HT1080 (cell line): Measurements from ENCODE around the gene PGAP2. TPM values are rescaled to one million over a fixed set of nuclear protein-coding genes. Genes with fewer than 3 reads are reported as not detected.
"Not testable (repeated sequence)": the region's sequence is repeated elsewhere in the genome, so short reads cannot be mapped to it uniquely, and the experiment has no call there.

Experiments used
- DNase-seq: peaks from one replicate; pipeline ENCODE4 v3.0.0-alpha.2; 2015; ENCODE audit warnings: low read depth
- polyA plus RNA-seq, 2 experiments: library from polyadenylated mRNA; depleted of rRNA; stranded (reverse); fragments of >200 nt; gene quantifications; 2 replicates each; pipeline ENCODE4 v1.2.3, GENCODE V29; 2015
- total RNA-seq: library from RNA; depleted of rRNA; stranded (reverse); fragments of >200 nt; shearing (Covaris generic); gene quantifications from 2 replicates; pipeline ENCODE4 v1.2.3, GENCODE V29; 2014; rRNA removed

Gene PGAP2
- total RNA-seq, result 11.0 and 12.0 TPM in 2 replicates
- 17.8 and 20.5 TPM in 2 replicates for polyA plus RNA-seq (2015; cell fraction: cytosol; rRNA removed)
- polyA plus RNA-seq (2015; cell fraction: nucleus; rRNA removed), result 27.4 and 28.8 TPM in 2 replicates

DNA sequence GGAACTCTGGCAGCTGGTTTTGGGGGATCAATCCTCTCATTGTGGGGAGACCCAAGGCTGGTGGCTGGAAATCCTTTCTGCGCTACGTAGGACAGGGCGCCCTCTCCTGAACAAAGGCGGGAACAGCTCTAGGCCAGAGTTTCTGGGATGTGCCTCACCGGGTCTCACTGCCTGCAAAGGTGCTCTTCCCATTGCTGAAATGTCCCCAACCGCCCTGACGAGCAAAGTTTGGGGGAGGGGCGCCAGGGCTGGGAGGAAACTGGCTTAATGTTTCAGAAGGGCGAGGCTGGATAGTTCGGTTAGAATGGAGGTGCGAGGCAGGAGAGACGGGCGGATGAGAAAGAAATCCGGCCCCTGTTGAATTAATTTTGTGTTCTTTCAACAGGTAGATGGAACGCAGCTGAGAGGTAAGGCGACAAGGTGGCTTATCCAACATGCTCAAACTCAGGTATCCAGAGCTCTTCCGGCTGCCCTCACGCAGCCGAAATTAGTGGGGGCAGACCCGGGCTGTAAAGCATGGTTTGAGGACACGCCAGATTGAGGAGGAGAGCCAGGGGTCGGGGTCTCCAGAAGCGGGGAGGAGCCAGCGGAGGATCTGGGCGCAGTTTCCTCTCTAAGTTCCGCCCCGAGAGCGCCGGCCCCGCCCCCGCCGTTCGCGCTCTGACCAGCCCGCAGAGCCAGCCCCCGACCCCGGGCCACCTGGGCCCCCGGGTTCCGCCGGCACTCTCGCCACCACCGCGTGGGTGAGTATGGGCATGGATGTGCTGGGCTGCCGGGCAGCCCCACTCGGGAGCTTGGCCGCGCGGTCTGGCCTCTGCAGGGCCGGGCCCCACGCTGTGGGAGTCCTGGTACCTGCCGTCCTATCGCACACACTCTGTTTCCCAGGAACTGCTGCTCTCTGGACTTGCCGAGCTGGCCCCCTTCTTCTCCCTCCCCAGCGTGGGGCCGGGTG lies at the start of gene PGAP2:
Gene PGAP2 (plus strand): TSS at position 652 of the 952 bp plus-strand sequence. CDS start 2,700 bp downstream, outside the sequence.
- peak; percentile 34 for DNase-seq

DNA sequence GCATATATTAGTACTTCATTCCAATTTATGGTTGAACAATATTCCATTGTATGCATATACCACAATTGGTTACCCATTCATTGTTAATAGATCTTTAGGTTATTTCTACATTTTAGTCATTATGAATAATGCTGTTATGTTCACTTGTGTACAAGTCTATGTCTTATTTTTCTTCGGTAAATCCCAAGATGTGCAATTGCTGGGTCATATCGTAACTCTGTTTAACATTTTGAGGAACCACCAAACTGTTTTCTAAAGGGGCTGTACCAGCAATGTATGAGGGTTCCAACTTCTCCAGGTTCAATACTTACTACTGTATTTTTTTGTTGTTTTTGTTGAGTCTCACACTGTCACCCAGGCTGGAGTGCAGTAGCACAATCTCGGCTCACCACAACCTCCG lies 44.1 kb upstream of the PGAP2 start:
- no peak for DNase-seq

DNA sequence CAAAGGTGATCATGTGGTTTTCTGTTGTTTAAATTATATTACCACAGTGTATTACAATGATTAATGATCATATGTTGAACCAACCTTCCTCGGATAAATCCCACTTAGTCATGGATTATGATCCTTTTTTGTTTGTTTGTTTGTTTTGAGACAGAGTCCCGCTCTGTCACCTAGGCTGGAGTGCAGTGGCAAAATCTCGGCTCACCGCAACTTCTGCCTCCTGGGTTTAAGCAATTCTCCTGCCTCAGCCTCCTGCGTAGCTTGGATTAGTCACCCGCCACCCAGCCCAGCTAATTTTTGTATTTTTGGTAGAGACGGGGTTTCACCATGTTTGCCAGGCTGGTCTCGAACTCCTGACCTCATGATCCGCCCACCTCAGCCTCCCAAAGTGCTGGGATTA lies 41.5 kb upstream of the PGAP2 start:
- not testable (repeated sequence) for DNase-seq

DNA sequence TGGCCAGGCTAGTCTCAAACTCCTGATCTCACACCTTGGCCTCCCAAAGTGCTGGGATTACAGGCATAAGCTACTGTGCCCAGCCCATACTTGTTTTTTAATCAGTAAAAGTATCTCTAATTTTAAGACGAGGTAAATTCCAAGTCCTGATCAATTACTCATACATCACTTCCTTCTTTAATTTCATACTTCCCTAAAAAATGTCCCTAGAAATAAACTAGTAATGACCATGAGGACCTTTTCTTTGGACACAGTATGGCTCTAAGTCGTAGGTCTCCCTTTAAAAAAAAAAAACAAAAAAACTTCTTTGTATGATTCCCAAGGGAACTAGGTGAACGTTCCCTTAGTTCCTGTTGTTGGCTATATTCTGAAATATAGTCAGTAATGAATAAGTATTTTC lies 40.8 kb upstream of the PGAP2 start:
- DNase-seq, result no peak

DNA sequence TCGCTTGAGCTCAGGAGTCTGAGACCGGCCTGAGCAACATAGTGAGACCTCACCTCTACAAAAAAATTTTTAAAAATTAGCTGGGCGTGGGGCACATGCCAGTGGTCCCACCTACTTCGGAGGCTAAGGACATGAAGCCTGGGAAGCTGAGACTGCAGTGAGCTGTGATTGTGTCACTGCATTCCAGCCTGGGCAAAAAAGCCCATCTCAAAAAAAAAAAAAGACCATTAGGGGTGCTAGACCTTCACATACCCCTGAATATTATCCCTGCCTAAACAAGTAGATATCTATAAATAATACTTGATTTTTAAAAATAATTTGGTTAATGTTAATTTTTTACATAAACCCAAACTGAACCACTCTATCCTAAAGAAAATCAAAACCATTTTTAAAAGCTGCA lies 35.2 kb upstream of the PGAP2 start:
- DNase-seq, result no peak

DNA sequence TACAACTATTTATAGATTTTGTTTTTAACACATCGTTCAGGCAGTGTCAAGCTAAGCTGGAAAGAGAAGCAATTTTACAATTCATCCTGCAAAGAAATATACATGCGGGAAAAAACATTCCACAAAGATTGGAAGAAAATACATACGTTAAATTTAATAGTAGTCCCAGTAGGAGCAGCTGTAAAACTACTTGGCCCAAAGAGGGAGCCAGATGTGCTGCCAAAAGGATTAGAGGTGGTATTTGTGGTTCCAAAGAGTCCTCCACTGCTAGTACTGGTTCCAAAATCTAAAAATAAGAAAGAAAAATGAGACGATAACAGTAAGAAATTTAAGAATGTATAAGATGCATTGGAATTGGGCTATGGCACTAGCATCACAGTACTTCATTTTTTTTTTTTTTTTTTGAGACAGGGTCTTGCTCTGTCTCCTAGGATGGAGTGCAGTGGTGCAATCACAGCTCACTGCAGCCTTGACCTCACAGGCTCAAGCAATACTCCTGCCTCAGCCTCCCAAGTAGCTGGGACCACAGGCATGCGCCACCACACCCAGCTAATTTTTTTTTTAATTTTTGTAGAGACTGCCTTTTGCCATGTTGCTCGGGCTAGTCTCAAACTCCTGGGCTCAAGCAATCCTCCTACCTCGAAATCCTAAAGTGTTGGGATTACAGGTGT lies 32.5 kb upstream of the PGAP2 start:
- DNase-seq, result no peak

DNA sequence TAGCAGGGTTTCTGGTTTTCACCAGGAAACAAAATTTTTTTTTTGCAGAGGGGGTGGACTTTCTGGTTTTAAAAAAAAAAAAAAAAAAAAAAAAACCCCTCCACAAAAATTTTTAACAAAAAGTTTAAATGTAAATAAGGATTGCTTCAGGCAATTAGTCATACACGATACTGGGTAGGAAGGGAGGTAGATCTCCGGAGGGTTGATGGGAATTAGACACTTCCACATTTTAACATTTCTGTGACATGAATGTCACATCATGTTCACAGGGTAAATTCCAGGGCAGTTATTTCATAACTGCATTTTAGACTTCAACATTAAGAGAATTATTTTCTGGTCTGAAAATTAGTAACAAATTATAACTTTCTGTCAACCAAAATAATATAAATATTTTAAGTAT lies 26.9 kb upstream of the PGAP2 start:
- DNase-seq, result no peak

DNA sequence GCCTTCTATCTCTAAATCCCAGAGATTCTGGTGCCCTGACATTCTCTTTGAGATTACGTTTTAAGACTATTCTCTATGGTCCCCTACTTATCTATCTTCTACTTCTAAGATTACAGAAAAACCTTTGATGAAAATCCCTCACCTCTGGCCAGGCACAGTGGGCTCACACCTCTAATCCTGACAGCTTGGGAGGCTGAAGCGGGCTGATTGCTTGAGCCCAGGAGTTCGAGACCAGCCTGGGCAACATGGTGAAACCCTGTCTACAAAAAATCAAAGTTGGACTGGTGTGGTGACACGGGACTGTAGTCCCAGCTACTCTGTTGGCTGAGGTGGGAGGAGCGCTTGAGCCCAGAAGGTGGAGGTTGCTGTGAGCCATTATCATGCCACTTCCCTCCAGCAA lies 25.4 kb upstream of the PGAP2 start:
- no peak for DNase-seq

DNA sequence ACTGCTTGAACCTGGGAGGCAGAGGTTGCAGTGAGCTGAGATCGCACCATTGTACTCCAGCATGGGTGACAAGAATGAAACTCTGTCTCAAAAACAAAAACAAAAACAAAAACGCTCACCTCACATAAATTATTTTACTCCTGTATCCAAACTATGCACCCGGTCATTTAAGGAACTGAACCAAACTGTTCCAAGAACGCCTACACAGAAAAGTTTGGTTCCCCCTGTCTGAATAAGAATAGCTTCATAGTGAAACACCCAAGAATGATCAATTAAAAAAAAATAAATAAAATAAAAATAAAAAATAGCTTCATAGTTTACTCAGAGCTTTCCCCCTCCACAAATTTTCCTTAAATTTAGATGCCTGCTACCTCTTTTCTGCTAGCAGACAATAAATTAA lies 24.7 kb upstream of the PGAP2 start:
- no peak for DNase-seq

DNA sequence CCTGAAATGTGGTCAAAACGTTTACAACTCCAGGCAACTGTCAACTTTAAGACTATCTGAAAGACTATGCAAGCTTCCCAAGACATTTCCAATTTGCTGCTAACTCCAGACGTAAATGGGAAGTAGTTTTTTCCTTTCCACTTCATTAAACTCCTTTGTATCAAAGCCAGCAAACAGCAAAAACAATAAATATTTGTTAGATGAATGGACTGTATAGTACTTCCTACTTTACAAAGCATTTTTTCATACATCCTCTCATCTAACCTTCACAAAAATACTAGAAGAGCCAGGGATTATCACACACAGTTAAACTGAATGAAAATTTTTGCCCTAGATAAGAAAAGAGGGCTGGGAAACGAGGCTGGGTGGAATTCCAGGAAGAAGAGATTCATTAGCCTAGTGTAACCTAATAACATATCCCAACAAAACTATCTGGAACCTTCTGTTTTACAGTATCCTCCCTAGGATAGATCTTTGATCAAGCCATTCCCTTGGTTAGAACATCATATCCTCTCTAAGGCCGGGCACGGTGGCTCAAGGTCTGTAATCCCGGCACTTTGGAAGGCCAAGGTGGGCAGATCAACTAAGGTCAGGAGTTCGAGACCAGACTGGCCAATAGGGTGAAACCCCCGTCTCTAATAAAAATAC lies 21.5 kb upstream of the PGAP2 start:
- DNase-seq, result no peak

DNA sequence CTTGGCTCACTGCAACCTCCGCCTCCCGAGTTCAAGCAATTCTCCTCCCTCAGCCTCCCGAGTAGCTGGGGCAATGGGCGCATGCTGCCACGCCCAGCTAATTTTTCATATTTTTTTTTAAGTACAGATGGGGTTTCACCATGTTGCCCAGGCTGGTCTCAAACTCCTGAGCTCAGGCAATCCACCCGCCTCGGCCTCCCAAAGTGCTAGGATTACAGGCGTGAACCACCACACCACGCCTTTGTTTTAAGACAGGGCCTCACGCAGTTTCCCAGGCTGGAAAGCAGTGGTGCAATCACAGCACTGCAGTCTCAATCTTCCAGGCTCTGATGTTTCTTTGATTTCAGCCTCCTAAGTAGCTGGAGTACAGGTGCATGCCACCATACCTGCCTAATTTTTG lies 14.0 kb upstream of the PGAP2 start:
- DNase-seq, result not testable (repeated sequence)

DNA sequence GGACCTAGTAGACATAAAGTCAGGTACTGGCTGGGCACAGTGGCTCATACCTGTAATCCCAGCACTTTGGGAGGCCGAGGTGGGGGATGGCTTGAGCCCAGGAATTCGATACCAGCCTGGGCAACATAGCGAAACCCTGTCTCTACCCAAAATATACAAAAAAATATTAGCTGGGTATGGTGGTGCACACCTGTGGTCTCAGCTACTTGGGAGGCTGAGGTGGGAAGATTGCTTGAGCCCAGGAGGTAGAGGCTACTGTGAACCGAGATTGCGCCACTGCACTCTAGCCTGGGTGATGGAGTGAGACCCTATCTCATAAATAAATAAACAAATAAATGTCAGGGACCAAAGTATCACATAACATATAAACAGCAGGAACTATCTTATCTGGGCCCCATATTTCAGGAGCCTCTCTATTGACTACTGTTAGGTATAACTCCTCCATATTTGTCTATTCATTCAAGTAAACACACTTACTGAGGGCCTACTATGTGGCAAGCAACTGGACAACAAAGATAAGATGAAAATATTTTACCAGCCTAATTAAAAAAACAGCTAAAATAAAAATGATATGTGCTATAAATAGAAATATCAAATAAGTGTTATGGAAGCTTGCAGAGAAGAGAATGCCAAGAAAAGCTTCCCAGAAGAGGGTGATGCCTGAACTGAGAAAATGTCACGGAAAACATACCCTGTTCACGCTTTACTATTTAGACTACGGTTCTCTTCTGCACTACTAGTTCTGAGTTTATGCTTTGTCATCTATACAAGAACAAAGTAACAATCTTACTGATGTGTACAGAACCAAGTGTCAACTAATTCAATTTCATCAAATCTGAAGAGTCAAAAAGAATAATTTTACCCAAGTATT lies 13.0 kb upstream of the PGAP2 start:
- DNase-seq, result no peak

DNA sequence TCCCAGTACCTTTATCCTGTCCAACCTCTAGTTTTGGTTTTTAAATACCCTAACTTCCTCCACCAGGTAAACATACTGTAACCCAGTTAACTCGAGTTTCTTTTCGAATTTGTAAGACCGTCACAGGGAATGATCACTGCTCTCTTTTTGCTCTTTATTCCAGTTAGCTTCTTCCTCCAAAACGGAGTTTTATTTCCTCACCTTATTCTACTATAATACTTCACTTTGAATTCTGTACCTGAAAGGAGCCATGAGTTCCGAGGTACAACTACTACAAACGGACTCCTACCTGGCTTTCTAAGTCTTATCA lies 12.4 kb upstream of the PGAP2 start:
- DNase-seq, result no peak

DNA sequence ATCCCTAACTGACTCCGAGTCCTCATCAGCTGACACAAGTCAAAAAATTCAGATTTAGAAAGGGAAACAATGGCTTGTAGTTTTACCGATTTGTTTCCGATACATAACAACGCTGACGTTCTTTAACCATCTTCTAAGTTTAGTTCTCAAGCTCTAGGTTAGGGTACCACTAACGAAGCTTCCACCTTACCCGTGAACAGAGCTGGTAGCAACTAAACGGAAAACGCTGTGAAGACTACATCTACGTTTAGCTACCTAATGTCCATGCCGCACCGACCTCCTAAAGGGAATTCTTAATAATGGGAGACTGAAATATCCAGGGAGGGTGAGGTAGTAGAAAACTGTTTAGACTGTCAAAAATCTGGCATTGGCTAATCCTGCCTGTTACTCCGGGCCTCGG lies 12.0 kb upstream of the PGAP2 start:
- DNase-seq, result no peak

DNA sequence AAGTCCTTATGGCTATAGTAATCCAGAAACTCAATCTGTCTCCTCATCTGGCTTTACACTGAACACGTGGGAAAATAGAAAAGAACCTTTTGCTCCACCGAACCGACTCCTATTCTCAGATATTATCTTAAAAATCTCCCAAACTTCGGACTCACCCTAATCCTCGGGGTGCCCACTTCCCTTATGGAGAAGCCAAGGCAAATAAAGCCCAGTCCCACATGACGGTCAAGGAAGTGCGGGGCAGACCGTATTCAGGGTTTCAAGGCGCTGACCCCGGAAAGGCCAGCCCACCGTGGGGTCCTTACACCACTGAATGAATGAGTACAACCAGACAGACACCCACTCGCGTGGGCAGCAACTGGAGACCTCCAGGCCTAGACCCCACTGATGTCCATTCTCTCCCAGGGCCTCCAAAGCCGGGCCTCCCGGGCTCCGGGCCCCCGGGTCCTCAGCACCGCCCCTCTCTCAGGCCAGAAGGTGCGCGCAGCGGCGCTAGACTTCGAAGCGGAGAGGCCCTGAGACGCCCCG lies 11.5 kb upstream of the PGAP2 start:
- peak; percentile 14 for DNase-seq

DNA sequence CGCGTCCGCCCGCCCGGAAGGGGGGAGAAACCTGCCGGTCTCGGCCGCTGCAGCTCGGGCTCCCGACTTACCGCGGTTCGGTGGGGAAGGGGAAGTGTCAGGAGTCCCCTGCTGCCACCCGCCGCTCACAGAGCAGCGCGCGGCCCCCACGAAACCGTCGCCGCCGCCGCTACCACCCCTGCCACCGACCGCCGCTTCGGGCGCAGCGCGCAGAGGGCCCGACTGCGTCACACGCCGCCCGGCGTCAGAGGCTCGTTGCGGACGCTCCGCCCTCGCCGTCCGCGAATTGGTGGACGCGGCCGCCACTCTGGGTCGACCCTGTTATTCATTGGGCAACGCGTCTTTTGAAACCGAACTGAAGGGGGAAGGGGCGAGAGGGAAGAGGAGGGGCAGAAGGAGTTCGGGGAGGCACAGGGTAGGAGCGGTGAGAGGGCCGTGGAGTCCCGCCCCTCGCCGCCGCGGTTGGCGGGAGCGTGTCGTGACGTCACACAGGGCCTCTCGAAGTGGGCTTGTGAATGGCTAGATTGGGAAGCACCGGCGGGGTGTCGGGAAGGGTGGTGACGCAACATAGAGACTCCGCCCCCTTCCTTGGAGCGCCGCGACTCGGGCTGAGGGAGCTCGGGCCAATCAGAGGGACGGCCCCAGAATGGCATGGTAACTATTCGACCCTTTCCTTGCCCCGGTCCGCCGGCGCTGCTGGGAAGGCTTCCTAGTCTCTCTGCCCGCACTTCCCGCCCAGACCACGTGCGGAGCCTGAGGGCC lies 10.8 kb upstream of the PGAP2 start, which contains the start of gene NUP98:
Gene NUP98 (minus strand): TSS at position 226 of the 762 bp plus-strand sequence. CDS start 15,437 bp downstream, outside the sequence.
- DNase-seq, result peak; percentile 100

DNA sequence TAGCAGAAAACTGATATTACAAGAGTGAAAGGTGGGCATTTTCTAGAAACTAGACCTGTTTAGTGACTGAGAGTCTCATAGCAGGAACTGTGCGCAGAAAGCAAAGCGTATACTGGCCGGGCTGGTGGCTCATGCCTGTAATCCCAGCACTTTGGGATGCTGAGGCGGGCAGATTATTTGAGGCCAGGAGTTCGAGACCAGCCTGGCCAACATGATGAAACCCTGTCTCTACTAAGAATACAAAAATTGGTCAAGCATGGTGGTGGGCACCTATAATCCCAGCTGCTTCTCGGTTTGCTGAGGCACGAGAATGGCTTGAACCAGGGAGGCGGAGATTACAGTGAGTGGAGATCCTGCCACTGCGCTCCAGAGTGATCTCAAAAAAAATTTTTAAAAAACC lies 9.2 kb upstream of the PGAP2 start:
- DNase-seq, result no peak

DNA sequence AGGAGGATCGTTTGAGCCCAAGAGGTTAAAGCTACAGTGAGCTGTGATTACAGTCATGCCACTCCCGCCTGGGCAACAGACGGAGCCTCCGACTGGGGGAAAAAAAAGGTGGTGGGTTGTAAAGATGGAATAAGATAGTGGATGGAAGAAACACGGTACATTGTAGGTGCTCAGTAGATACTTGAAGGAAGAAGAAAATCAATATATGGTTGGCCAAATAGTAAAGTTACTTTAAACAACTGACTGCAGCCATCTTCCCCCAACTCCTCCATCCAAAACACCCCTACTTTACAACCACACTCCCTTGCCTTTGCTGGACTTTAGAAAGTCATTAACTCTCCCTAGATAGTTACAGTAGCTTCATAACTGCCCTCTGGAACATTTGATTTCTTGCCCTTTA lies 8.5 kb upstream of the PGAP2 start:
- no peak for DNase-seq

DNA sequence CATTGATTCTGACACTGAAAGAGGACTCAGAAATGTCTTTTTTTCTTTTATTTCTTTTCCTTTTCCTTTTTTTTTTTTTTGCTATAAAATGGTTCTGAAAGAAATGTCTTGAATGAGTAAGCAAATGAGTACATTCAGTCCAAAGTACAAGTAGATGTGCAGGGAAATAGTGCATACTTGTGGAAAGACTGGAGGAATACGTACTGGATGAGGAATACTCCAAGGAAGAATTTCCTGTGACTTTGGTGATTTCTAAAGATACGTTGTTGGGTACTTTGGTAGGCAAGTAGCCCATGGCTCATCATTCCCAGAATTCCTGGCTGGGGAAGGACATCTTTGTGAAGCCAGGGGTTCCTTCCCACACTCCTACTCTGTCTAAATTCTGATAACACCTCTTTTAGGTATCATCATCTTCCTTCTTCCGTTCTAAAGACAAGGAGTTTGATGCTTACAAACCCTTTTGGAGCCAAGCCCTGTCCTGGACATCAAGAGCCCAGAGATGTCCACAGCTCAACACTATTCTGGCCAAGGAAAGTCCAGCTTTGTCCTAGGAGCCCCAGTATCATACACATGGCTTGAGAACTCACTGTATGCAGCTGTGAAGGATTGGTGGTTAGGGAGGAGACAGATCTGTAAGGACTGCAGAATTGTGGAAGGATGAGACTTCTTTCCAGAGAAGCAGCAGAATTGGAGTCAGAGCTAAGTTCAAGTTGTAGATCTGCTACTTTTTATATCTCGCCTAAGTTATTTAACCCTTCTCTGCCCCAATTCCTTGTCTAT lies 6.2 kb upstream of the PGAP2 start:
- no peak for DNase-seq
